Type B pancreatic cell (in vitro differentiated cells): ENCODE data around the gene CPOX. TPM values are rescaled to one million over a fixed set of nuclear protein-coding genes. Genes with fewer than 3 reads are reported as not detected.
A peak's percentile ranks its signal among the peaks of the same experiment; 100 is the strongest.

Experiments used
- DNase-seq: peaks from one replicate; pipeline ENCODE4 v3.0.0; 2021; ENCODE audit warnings: mixed read lengths; ENCODE audit not compliant: unreplicated experiment; ENCODE audit errors: extremely low spot score
- H3K27ac Mint-ChIP-seq: 2 replicates; pipeline ENCODE4 v1.8.0; 2021; ENCODE audit warnings: mild to moderate bottlenecking, mixed read lengths
- H3K27me3 Mint-ChIP-seq: 2 replicates; pipeline ENCODE4 v1.8.0; 2021; ENCODE audit warnings: mixed read lengths
- H3K36me3 Mint-ChIP-seq: 2 replicates; pipeline ENCODE4 v1.8.0; 2021; ENCODE audit warnings: mixed read lengths
- H3K4me1 Mint-ChIP-seq: one replicate; pipeline ENCODE4 v1.8.0; 2021; ENCODE audit warnings: mixed read lengths; ENCODE audit not compliant: unreplicated experiment
- H3K4me3 Mint-ChIP-seq: 2 replicates; pipeline ENCODE4 v1.8.0; 2021; ENCODE audit warnings: mild to moderate bottlenecking, mixed read lengths
- H3K9me3 Mint-ChIP-seq: 2 replicates; pipeline ENCODE4 v1.8.0; 2021; ENCODE audit warnings: mixed read lengths
- CTCF ChIP-seq: fragments of 200-600 bp; sonication (generic); conservative IDR thresholded peaks from 2 replicates; pipeline ENCODE4 v1.5.0; 2021; ENCODE audit warnings: antibody characterized with exemption, mild to moderate bottlenecking
- total RNA-seq: library from RNA; stranded (reverse); gene quantifications from 2 replicates; pipeline ENCODE4 v1.2.1, GENCODE V29; 2021; ENCODE audit warnings: low replicate concordance

The CPOX gene
- total RNA-seq, 1 donor from 2014 or later: 24.6 TPM

GRCh38 chr3:98623572-98624280, 30.3 kb upstream of the CPOX start:
- Mint-ChIP-seq H3K27me3 (no peaks in the 10 kb centered on the region), H3K36me3 (no peaks in the 10 kb centered on the region), H3K9me3 (no peaks in the 10 kb centered on the region), H3K4me1 (no peaks in the 10 kb centered on the region), H3K4me3 (no peak overlapping the region), H3K27ac (no peak overlapping the region)
- TF ChIP-seq CTCF: no peak
- DNase-seq: no peak

GRCh38 chr3:98617841-98618240, 24.4 kb upstream of the CPOX start:
- Mint-ChIP-seq H3K36me3 (no peaks in the 10 kb centered on the region), H3K27ac (no peak overlapping the region), H3K27me3 (no peaks in the 10 kb centered on the region), H3K4me1 (no peaks in the 10 kb centered on the region), H3K4me3 (no peak overlapping the region), H3K9me3 (no peaks in the 10 kb centered on the region)
- DNase-seq: no peak
- no peak for TF ChIP-seq CTCF

- H3K4me3 Mint-ChIP-seq: no peak overlapping the region
- H3K27me3 Mint-ChIP-seq: no peaks in the 10 kb centered on the region
- DNase-seq: no peak
- H3K4me1 Mint-ChIP-seq: no peaks in the 10 kb centered on the region
- no peak for TF ChIP-seq CTCF
- H3K36me3 Mint-ChIP-seq: no peaks in the 10 kb centered on the region
- H3K27ac Mint-ChIP-seq: no peak overlapping the region
- peaks cover 5% of the 10 kb centered on the region for H3K9me3 Mint-ChIP-seq
These were observed 20.2 kb upstream of the CPOX start for GRCh38 chr3:98613616-98614015.

GRCh38 chr3:98612996-98613517, 19.6 kb upstream of the CPOX start:
- DNase-seq: no peak
- no peak overlapping the region for H3K4me3 Mint-ChIP-seq
- H3K9me3 Mint-ChIP-seq: peaks cover 5% of the 10 kb centered on the region
- H3K36me3 Mint-ChIP-seq: no peaks in the 10 kb centered on the region
- H3K4me1 Mint-ChIP-seq: no peaks in the 10 kb centered on the region
- H3K27ac Mint-ChIP-seq: no peak overlapping the region
- no peak for TF ChIP-seq CTCF
- no peaks in the 10 kb centered on the region for H3K27me3 Mint-ChIP-seq

- no peaks in the 10 kb centered on the region for H3K4me1 Mint-ChIP-seq
- H3K27ac Mint-ChIP-seq: no peak overlapping the region
- TF ChIP-seq CTCF: peak; percentile 29
- DNase-seq: no peak
- peaks cover 5% of the 10 kb centered on the region for H3K9me3 Mint-ChIP-seq
- no peaks in the 10 kb centered on the region for H3K36me3 Mint-ChIP-seq
- no peaks in the 10 kb centered on the region for H3K27me3 Mint-ChIP-seq
- H3K4me3 Mint-ChIP-seq: no peak overlapping the region
These were observed 19.2 kb upstream of the CPOX start for GRCh38 chr3:98612587-98612986.
